Thyroid gland (tissue), 4 donors: ENCODE measurements around the gene TENT5A.

Experiments
- POLR2A ChIP-seq, 2 donors: fragments of 450-650 bp; IDR thresholded peaks; one replicate each; pipeline ENCODE4 v1.6.1; 2017; ENCODE audit warnings: antibody characterized with exemption in 2 of 2, mild to moderate bottlenecking in 2 of 2, moderate library complexity in 1 of 2
- TF ChIP-seq, protein P1 (sequence below), 6 experiments: fragments of 200-600 bp in 3 of 6; fragments of 450-650 bp in 3 of 6; sonication (generic) in 3 of 6; IDR thresholded peaks; one replicate each; pipeline ENCODE4 v1.5.1; 2016 to 2019; ENCODE audit warnings: antibody characterized with exemption in 6 of 6, mild to moderate bottlenecking in 2 of 6, inconsistent platforms in 1 of 6, moderate library complexity in 1 of 6

DNA sequence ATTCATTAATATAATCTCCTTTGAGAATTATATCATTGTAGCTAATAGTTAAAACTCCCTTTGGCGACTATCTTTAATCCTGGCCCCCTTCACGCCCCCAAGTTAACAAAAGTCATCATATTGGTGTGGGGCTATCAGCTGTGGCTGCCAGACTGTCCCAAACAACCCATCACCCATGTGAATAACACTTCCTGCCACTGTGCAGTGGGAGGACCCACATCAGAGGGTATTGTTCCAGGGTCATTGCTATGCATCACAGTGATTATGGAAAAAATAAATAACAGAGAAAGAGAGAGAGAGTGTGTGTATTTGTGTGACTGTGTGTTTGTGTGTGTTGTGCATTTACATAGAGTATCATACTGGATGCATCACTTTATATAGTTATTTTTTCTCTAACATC lies 39.3 kb upstream of the TENT5A start:
- TF ChIP-seq, protein P1, sequence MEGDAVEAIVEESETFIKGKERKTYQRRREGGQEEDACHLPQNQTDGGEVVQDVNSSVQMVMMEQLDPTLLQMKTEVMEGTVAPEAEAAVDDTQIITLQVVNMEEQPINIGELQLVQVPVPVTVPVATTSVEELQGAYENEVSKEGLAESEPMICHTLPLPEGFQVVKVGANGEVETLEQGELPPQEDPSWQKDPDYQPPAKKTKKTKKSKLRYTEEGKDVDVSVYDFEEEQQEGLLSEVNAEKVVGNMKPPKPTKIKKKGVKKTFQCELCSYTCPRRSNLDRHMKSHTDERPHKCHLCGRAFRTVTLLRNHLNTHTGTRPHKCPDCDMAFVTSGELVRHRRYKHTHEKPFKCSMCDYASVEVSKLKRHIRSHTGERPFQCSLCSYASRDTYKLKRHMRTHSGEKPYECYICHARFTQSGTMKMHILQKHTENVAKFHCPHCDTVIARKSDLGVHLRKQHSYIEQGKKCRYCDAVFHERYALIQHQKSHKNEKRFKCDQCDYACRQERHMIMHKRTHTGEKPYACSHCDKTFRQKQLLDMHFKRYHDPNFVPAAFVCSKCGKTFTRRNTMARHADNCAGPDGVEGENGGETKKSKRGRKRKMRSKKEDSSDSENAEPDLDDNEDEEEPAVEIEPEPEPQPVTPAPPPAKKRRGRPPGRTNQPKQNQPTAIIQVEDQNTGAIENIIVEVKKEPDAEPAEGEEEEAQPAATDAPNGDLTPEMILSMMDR (IDR thresholded peaks at IDR 0.05), result no peak
- no peak for TF ChIP-seq POLR2A (IDR thresholded peaks at IDR 0.05)
